Caki2 (cell line): ENCODE results near the gene MAPK7. TPM values are rescaled to one million over a fixed set of nuclear protein-coding genes. Genes with fewer than 3 reads are reported as not detected.

Experiments
- DNase-seq: peaks from one replicate; pipeline ENCODE4 v3.0.0-alpha.2; 2015; ENCODE audit warnings: low read depth
- in situ Hi-C: cut with HindIII; loops from 2 replicates; pipeline ENCODE4 v1.10.0; 2016; ENCODE audit warnings: low sequenced_read_pairs, low pct_unique_long_range_greater_than_20kb, mixed read lengths
- total RNA-seq: library from RNA; depleted of rRNA; stranded (reverse); fragments of >200 nt; shearing (Covaris generic); gene quantifications from 2 replicates; pipeline ENCODE4 v1.2.3, GENCODE V29; 2014; ENCODE audit warnings: low replicate concordance

MAPK7 gene
- total RNA-seq, 1 experiment from 2014 or later, result 3.9 TPM

DNA sequence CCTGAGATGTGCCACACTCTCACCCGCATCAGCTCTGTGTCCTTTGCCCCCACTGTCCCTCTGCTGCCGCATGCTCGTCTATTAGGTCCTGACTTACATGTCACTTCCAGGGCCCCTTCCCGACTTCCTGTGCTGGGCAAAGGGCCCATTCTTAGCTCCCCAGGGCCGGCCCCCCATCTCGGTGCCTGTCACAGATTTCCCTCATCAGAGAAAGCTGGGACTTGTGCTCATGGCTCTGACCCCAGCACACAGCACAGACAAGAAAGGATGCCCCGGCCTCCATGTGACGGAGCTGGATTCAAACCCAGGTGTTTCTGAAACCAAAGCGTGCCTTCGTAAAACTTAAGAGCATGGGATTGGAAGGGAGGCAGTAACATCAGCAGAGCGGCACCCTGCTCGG, 5.9 kb upstream of the MAPK7 start:
- no peak for DNase-seq
- in situ Hi-C loops, result no loop called here

DNA sequence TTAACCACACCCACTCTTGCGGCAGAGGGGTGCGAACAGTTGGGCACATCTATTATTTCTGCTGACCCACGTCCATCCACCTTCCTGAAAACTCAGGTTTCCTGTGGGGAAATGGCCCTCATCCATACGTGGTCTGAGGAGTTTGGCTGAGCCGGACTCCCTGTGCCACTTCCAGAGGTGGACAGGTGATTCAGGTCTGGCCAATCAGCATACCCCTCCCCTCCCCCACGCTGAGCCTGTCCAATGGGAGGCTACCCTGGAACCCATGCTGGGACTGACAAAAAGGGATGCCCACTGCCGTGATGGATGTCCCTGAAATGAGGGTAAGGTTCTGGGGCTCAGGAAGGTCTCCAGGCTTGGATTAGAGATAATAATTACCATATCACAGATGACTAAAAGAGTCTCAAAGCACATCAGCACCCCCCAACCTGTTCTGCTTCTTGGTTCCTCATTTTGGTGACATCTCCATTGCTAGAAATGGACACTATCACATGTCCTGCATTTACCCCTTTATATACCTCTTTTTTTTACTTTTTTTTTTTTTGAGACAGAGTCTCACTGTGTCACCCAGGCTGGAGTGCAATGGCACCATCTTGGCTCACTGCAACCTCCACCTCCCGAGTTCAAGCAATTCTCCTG, 5.3 kb upstream of the MAPK7 start:
- in situ Hi-C loops, result no loop called here
- DNase-seq, result no peak

DNA sequence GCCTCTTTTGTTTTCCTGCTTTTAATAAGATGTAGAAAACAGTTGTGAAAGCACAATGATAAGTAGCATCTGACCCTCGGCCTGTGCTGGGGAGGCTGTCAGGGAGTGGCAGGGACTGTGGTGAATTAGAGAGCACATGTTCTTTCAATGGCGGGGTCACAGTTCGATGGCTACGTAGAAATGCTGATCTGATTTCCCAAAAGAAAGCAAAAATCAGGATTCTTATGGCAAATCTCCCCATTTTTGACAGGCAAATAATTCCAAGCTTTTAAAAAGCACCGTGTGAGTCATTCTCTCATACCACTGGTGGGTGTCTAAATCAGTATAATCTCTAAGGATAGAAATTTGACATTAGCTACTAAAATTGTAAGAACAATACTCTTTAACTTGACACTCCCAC, 4.2 kb upstream of the MAPK7 start:
- in situ Hi-C loops, result no loop called here
- no peak for DNase-seq

DNA sequence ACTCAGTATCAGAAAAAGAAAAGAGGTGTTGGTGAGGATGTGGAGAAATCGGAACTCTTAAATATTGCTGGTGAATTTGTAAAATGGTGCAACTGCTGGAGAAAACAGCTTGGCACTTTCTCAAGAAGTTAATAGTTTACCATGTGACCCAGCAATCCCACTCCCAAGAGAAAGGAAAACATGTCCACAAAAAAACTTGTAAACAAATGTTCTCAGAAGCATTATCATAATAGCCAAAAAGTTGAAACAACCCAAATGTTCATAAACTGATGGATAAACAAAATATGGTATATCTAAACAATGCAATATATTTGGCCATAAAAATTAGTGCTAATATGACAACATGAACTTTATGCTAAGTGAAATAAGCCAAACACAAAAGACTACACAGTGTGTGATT, 2.6 kb upstream of the MAPK7 start:
- in situ Hi-C loops, result no loop called here
- no peak for DNase-seq

DNA sequence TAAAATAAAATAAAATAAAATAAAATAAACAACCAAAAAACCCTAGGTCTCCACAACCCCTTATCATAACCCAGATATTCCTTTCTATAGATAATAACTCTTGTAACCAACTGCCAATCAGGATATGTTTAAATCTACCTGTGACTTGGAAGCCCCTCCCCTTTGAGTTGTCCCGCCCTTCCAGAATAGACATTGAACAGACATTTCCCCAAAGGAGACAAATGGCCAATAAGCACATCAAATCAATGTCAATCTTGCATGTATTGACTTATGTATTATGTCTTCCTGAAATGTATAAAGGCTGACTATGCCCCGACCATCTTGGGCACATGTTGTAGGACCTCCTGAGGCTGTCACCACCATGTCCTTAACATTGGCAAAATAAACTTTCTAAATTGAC, 1.5 kb upstream of the MAPK7 start:
- in situ Hi-C loops, result no loop called here
- DNase-seq, result no peak

DNA sequence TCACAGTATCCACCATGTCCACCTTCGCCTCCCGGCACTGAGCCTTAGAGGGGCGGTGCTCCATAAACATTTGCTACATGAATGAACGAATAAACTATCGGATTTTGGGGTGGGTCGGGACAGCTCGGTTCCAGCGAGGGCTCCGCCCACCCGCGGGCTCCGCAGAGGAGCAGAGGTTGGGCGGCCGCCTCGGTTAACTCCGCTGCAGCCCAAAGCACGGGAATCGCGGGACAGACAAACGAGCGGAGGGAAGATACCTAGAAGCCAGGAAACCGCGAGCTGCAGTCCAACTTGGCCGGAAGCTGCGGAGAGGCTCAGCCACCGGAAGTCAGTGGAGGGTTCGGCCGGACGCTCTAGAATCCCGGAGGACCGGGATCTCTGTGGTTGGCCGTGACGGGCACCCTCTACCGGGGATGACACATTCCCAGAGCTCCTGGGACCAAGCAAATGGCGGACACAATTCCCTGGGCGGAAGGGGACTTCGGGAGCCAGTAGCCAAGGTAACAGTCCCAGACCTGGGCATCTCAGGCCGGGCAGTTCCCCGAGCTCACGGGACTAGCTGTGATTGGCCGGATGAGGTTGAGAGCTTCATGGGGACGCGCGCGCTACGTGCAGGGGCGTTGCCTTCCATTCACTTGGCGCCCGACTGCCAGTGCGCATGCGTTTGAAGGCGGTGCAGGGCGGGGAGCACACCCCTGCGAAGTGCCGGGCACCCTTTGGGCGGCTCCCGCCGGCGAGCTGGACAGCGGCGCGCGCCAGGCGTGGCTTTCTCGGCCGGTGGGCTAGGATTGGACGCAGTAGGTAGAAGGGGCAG, 489 bp upstream of the MAPK7 start:
- in situ Hi-C loops, result no loop called here
- peak; percentile 99 for DNase-seq

DNA sequence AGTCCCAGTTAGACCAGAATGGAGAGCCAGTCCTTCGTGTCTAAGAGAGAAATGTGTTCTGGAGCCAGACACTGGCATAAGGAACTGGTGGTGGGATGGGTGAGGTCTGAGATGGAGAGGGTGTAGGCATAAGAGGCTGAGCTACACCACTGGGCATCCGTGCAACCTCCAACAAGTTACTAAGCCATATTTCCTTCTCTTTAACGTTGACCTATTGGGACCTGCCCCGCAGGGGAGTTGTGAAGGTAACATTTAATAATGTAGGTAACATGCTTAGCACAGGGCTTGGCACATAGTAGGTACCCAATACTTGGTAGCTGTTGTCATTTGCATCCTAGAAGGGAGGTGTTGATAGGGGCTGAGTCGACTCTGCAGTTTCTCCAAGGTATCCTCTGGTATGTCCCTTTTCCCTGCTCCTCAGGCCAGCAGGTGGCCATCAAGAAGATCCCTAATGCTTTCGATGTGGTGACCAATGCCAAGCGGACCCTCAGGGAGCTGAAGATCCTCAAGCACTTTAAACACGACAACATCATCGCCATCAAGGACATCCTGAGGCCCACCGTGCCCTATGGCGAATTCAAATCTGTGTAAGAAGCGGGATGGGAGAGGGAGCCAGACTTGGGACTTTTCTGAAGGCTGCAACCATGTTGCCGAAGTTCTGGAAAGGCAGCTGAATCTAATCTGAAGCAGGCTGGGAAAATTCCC, 1.2 kb downstream of the MAPK7 start:
- in situ Hi-C loops, result no loop called here

DNA sequence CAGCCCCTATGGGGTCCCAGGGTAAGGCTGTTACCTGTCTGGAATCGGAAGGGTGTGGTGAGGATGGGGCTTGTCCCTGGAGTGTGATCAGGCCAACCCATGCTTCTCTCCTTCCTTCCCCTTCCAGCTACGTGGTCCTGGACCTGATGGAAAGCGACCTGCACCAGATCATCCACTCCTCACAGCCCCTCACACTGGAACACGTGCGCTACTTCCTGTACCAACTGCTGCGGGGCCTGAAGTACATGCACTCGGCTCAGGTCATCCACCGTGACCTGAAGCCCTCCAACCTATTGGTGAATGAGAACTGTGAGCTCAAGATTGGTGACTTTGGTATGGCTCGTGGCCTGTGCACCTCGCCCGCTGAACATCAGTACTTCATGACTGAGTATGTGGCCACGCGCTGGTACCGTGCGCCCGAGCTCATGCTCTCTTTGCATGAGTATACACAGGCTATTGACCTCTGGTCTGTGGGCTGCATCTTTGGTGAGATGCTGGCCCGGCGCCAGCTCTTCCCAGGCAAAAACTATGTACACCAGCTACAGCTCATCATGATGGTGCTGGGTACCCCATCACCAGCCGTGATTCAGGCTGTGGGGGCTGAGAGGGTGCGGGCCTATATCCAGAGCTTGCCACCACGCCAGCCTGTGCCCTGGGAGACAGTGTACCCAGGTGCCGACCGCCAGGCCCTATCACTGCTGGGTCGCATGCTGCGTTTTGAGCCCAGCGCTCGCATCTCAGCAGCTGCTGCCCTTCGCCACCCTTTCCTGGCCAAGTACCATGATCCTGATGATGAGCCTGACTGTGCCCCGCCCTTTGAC, 2.4 kb downstream of the MAPK7 start:
- DNase-seq, result no peak
- in situ Hi-C loops, result no loop called here

More for the DNA sequence above, 1.2 kb downstream of the MAPK7 start:
- no peak for DNase-seq

DNA sequence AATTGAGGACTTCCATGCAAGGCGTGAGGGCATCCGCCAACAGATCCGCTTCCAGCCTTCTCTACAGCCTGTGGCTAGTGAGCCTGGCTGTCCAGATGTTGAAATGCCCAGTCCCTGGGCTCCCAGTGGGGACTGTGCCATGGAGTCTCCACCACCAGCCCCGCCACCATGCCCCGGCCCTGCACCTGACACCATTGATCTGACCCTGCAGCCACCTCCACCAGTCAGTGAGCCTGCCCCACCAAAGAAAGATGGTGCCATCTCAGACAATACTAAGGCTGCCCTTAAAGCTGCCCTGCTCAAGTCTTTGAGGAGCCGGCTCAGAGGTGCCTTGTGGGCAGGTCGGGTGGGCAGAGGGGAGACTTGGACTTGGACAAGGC, 3.1 kb downstream of the MAPK7 start:
- no peak for DNase-seq
- in situ Hi-C loops, result no loop called here

DNA sequence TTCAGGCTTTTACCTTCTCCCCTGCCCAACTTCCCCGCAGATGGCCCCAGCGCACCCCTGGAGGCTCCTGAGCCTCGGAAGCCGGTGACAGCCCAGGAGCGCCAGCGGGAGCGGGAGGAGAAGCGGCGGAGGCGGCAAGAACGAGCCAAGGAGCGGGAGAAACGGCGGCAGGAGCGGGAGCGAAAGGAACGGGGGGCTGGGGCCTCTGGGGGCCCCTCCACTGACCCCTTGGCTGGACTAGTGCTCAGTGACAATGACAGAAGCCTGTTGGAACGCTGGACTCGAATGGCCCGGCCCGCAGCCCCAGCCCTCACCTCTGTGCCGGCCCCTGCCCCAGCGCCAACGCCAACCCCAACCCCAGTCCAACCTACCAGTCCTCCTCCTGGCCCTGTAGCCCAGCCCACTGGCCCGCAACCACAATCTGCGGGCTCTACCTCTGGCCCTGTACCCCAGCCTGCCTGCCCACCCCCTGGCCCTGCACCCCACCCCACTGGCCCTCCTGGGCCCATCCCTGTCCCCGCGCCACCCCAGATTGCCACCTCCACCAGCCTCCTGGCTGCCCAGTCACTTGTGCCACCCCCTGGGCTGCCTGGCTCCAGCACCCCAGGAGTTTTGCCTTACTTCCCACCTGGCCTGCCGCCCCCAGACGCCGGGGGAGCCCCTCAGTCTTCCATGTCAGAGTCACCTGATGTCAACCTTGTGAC, 3.6 kb downstream of the MAPK7 start:
- in situ Hi-C loops, result no loop called here
- DNase-seq, result no peak

DNA sequence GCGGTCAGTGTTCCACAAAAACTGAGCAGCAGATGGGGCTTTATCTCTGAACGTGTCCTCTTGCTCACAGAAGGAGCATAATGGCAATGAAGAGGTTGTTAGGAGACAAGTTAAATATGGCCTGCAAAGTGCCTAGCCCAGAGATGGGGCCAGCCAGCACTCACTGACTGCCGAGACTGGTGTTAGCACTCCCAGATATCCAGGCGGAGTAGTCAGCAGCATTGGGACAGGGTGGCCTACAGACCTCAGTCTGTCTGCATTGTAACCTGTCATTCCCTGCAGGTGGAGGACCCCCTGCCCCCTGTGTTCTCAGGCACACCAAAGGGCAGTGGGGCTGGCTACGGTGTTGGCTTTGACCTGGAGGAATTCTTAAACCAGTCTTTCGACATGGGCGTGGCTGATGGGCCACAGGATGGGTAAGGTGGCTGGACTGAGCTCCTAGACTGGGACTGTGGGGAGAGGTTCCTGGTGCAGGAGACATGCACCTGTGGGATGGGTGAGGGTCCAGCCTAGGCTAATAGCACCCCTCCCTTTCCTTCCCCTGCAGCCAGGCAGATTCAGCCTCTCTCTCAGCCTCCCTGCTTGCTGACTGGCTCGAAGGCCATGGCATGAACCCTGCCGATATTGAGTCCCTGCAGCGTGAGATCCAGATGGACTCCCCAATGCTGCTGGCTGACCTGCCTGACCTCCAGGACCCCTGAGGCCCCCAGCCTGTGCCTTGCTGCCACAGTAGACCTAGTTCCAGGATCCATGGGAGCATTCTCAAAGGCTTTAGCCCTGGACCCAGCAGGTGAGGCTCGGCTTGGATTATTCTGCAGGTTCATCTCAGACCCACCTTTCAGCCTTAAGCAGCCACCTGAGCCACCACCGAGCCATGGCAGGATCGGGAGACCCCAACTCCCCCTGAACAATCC, 4.5 kb downstream of the MAPK7 start:
- DNase-seq, result no peak
- in situ Hi-C loops, result no loop called here

DNA sequence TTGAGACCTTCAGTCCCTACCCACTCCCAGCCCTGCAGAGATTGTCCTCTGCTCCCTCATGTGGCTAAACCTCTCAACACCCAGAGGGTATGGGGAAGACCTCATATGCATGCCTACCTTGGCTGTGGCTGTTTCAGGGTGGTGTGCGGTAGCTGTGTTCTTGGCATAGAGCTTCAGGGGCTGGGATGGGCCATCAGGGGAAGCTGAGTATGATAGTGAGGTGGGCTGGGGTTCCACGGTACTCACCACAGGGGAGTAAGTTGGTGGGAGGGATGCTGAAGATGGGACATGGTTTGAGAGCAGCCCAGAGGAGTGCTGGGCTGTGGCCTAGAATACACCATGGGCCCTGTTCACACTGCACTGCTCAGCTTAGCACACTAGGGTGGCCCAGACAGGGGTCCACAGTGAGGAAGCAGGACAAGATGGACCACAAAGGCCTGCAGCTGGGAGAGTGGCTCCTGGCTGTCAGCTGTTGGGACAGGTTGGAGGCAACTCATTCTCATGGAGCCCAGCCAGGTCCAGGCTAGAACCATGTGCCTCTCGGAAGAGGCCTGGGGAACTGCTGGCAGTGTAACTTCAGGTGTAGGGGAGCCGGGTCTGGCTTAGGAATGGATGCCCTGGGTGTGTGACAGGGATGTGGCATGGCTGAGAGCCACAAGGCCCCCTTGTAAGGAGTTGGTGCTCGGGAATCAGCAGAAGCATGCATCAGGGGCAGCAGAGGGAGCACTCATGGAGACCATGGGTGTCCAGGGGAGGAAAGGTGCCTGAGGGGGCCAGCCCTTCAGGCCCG, 5.6 kb downstream of the MAPK7 start:
- in situ Hi-C loops, result no loop called here
- DNase-seq, result no peak

DNA sequence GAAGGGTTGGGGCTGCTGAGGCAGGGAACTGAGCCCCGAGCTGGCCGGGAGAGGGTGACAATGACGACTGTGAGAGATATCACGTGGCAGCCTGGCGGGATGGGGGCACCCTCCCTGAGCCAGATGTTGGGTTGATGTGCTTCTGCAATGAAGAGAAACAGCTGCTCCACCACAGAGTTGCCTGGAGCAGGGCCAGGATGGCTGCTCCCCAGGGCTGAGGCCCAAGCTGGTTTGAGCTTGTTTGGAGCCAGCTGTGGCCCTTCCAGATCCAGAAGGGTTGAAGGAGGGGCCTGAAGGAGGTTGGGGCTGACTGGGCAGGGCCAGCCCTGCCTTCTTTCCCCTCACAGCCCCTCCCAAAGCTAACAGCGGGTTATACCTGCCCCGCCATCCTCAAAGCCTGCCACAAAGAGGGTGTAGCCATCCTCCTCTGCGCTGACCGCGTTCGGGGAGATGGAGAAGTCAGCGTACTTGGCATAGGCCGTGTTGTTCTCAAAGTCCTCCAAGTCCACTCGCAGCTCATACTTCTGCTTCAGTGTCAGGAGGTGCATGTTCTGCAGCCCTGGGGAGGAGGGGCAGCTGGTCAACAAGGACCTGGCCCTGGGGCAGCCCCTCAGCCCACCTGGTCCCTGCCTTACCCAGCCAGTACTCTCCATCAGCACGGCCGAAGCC, 6.6 kb downstream of the MAPK7 start:
- in situ Hi-C loops, result no loop called here
- no peak for DNase-seq

DNA sequence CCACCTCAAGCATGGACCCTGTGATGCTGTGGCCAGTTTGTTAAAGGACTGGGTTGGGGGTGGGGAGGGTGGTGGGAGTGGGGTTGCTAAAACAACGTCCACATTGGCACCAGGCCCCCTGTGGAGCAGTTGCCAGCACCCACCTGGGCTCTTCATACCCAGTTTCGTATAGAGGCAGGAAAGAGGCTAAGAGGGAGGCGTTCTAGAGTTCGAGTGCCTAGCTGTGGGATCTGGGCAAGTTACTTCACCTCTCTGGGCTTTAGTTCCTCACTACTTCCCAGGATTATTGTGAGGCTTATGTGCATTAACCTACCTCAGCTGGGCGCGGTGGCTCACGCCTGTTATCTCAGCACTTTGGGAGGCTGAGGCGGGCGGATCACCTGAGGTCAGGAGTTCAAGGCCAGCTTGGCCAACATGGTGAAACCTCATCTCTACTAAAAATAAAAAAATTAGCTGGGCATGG, 7.3 kb downstream of the MAPK7 start:
- in situ Hi-C loops, result no loop called here
- DNase-seq, result no peak

DNA sequence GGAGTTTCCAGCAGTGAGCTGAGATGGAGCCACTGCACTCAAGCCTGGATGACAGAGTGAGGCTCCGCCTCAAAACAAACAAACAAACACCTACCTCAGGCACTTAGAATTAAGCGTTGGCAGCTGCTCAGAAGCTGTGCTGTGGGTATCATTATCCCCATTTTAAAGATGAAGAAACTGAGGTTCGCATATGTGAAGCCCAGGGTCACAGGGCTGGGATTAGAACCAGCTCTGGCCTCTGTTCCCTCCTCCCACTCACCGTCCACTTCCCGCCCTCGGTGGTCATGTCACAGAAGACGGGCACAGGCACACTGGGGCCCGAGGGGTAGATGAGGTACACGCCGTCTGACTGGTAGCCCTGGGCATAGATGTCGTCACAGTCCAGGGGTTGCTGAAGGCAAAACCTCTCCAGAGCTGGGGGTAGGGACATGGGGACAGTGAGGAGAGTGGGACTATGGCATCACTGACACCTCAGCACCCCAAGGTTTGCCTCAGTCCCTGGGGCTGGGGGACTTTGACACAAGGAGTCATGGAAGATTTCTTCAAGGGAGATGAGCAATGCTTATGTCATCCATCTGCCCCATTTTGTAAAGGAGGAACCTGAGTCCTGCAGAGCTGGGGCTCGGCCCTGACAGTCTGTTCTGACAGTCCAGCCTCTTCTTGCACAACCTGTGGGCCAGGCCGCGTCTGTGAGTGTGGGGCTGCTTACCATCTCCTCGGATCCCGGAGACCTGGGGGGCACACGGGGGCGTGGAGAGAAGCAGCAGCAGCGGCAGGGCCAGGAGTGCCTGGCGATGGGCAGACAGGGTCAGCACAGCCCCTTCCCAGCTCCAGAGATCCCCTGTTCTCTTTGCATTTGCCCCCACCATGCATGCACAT, 8.0 kb downstream of the MAPK7 start:
- no peak for DNase-seq
- in situ Hi-C loops, result no loop called here
